ENCODE data around the gene POLD1. TPM values are rescaled to one million over a fixed set of nuclear protein-coding genes. Genes with fewer than 3 reads are reported as not detected.
A peak's percentile ranks its signal among the peaks of the same experiment; 100 is the strongest.
"Not testable (repeated sequence)": the region's sequence is repeated elsewhere in the genome, so short reads cannot be mapped to it uniquely, and the experiment has no call there.

POLD1 gene
- total RNA-seq, 1 donor from 2014 or later: 10.6 TPM

DNA sequence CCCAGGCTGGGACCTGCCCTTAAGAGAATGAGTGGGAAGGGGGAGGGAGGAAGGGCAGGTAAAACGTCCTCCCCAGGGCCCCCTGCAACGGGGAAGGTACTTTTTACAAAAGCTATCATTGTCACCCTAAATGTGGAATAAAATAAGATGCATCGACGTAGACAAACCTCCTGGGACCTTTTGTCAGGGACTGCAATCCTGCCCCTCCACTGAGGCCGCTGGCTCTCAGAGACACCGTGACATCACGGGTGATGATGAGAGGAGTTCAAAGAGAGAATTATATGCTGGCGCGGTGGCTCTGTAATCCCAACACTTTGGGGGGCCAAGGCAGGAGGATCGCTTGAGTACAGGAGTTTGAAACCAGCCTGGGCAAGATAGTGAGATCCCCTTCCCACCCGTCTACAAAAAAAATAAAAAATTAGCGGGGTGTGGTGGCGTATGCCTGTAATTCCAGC is 46.8 kb downstream of the POLD1 start:
- intact Hi-C loops (cut with micrococcal nuclease): no loop called here
- no peak for DNase-seq
- no peak for ATAC-seq

DNA sequence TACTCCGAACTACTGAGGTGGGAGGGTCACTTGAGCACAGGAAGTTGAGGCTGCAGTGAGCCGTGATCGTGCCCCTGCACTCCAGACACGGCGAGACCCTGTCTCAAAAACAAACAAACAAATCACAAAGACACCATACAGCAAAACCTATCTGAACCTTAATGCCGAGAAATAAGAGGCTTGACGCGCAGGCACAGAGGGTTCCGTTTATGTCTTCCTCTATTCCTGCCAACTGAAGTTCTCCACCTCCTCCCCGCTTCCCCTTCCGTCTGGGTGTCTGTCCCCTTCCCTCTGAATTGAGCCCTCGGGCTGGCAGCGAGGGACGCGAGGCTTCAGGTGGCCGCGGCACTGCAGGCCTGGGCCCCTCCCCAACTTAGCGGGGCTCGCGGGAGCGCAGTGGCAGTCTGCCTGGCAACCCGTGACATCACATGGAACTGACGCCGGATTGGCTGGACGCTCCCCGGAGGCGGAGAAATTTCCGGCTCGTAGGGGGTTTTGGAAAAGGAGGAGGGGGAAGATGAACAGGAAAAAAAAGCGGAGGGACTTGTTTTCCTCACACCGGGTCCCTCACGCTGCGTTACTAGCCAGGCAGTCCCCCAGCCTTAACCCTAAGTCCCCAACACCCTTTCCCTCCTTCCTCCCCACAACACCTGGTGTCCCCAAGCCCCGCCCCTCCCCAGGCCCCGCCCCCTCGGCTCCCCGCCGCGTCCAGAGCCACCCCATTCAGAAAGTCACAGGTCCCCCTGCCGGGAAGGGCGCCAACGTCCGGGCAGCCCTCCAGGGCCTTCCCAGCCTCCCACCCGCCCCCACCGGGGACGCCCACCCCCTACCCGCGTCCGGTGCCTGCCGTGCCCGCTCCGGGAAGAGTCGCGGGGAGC is 47.4 kb downstream of the POLD1 start:
- intact Hi-C loops (cut with micrococcal nuclease): no loop called here
- DNase-seq (peak; percentile 90), ATAC-seq (peak; percentile 94)

DNA sequence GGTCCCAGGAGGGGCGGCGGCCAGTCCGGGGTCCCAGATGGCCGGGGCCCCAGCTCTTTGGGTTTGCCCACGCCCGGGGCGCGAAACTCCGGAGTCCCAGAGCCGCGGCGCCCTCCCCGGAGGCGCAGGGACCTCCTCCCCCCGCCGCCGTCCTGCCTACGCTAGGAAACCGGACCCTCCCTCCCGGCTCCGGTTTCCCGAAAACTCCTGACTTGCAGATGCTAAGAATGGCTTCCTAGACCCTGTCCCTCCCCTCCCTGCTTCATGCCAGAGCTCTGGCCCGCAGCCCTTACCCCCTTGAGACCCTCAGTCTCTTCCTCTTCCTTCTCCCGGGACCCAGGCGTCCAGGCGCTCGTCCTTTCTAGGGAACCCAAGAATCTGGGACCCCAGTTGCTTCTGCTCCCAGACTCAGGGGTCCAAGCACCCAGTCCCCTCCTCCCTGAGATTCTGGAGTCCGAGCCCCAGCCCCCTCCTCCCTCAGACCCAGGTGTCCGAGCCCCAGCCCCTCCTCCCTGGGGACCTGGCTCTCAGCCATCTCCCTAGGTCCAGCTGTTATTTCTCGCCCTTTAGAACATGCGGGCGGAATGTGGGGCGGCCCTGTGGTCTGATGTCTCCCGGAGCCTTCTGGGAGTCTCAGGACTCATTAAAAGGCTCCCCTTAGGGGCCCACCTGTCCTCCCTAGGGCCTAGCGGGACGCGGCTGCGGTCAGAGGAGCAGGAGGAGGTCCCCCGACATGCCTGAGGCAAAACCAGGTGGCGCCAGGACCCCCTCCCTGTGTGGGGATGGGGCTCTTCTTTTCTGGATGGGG is 48.3 kb downstream of the POLD1 start, which contains the start of gene MYBPC2:
Gene MYBPC2 (plus strand): TSS at position 672 of the 808 bp plus-strand sequence. CDS start 62 bp downstream, at position 734.
- DNase-seq (no peak), ATAC-seq (peak; percentile 3)
- intact Hi-C loops (cut with micrococcal nuclease): no loop called here

DNA sequence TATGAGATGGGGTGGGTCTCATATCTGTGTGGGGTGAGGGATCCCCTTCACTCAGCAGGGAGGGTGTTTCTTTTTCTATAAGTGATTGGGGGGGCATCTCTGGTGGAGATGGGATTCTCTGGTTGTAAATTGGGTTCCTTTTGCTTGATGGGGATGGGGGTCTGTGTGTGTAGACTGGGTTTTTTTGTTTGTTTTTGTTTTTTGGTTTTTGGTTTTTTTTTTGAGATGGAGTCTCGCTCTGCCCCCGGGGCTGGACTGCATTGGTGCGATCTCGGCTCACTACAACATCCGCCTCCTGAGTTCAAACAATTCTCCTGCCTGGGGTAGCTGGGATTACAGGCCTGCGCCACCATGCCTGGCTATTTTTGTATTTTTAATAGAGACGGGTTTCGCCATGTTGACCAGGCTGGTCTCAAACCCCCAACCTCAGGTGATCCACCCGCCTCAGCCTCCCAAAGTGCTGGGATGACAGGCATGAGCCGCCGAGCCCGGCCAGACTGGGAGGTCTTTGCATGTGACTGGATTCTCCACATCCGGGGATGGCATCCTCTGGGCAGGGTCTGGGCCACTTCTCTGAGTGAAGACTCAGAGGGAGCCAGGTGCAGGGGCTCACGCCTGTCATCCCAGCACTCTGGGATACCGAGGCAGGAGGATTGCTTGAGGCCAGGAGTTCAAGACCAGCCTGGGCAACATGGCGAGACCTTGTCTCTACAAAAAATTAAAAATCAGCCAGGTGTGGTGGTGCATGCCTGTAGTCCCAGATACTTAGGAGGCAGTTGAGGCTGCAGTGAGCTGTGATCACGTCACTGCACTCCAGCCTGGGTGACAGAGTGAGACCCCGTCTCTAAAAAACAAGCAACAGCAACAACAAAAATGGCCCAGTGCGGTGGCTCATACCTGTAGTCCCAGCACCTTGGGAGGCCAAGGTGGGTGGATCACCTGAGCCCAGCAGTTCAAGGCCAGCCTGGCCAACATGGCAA is 49.3 kb downstream of the POLD1 start:
- ATAC-seq (no peak), DNase-seq (no peak)
- intact Hi-C loops (cut with micrococcal nuclease): no loop called here

DNA sequence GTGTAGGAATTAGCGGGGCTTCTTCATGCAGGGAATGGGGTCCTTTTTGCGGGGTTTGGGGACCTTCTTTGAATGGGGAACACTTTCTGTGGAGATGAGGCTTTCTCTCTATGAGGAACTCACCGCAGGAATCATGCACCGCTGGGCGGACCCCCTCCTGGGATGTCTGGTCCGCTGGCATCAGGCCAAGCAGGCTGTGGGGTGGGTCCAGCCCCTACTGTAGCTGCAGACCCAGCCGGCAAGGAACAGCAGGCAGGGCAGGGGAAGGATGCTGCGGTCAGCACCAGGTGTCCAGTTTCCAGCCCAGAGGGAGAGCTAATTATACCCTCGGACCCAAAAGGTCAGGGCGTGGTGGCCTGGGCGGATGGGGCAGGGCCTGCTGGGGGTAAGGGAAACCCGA is 50.4 kb downstream of the POLD1 start:
- no peak for DNase-seq
- ATAC-seq: no peak
- intact Hi-C loops (cut with micrococcal nuclease): no loop called here

DNA sequence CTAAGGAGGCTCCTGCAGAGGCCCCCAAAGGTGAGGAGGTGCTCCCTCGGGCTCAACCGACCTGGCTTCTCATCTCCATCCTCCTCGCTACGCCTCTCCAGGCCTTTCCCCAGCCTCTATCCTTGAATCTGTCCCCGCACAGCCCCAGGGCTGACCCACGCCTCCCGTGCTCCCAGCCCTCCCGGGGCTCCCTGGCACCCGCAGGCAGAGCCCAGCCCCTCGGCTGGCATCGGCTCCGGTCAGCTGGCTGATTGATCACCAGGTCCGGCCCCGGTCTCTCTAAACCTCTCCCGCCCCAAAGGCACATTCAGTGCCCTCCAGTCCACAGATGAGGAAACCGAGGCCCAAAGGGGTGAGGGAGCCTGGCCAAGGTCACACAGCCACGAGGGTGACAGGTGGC is 51.1 kb downstream of the POLD1 start:
- DNase-seq (no peak), ATAC-seq (no peak)
- intact Hi-C loops (cut with micrococcal nuclease): no loop called here

DNA sequence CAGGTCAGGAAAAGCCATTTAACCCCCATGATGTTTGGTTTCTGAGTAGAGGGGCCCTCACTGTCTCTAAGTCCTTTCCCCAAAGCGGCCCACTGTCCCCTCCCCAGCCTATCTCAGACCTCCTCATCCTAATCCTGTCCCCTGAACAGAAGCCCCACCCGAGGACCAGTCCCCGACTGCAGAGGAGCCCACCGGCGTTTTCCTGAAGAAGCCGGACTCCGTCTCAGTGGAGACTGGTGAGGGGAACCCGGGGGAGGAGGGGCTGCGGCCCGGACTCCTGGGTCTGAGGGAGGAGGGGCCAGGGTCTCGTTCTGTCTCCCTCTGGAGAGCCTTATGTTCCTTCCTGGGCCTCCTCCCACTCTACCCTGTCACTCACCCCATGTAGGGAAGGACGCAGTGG is 51.5 kb downstream of the POLD1 start:
- DNase-seq (no peak), ATAC-seq (no peak)
- intact Hi-C loops (cut with micrococcal nuclease): no loop called here

DNA sequence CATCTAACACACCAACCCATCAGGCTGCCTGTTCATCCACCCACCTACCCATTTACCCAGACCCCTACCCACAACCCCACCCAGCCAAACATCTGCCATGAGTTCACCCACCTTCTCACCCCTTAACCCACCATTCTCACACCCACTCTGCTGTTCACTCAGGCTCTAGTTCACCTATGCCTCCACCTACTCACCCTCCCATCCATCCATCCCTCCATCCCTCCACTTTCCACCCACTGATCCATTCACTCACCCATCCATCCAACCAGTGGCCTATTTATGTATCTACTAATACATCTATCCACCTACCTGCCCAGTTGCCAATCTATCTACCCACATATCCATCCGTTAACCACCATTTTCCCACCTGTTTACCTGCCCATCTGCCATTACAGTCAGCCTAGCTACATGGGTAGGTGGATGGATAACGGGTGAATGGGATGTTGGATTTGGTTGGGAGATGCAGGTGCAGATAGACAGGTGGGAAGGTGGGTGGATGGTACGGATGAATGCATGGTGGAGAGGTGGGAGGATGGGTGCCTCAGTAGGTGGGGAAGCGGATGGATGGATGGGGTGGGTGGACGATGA is 53.8 kb downstream of the POLD1 start:
- intact Hi-C loops (cut with micrococcal nuclease): no loop called here
- DNase-seq (no peak), ATAC-seq (no peak)

DNA sequence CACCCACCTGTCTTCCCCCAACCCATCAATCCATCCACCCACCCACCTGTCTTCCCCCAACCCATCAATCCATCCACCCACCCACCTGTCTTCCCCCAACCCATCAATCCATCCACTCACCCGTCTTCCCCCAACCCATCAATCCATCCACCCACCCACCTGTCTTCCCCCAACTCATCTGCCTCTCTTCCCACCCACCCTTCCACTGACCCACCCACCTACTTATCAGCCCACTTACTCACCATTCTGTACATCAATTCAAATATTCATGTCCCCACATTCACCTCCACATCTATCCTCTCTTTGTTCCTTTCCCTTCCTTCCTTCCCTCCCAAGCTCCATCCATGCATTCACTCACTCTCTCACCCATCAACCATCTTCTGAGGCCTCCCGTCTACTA is 55.0 kb downstream of the POLD1 start:
- ATAC-seq; intact Hi-C loops (cut with micrococcal nuclease); DNase-seq: not testable (repeated sequence)

DNA sequence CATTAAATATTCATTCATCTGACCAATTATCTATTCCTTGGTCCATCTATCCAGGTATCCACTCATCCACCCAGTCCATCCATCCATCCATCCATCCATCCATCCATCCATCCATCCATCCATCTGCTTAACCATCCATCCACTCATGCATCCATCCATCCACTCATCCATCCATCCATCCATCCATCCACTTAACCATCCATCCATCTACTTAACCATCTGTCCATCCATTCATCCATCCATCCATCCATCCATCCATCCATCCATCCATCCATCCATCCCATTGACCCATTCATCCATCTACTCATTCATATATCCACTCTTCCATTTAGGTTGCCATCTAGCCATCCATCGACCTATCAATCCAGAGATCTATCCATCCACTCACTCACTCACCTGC is 59.9 kb downstream of the POLD1 start:
- ATAC-seq (no peak), DNase-seq (no peak)
- intact Hi-C loops (cut with micrococcal nuclease): no loop called here

DNA sequence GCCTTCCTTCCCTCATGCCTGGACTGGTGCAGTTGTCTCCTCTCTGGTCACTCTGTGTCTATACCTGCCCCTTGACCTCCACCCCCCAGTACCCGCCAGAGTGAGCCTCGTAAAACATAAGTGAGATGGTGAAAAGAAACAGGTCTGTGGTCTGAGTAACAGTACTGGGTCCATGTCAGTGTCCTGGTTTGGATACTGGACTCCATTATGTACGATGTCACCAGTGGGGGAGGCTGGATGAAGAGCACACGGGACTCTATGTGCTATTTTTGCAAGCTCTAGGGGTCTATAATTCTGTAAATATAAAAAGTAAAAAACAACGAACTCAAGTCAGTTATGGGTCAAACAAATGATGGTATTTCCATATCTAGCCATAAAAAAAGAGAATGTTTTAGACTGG is 62.9 kb downstream of the POLD1 start:
- DNase-seq: no peak
- ATAC-seq: no peak
- intact Hi-C loops (cut with micrococcal nuclease): no loop called here

DNA sequence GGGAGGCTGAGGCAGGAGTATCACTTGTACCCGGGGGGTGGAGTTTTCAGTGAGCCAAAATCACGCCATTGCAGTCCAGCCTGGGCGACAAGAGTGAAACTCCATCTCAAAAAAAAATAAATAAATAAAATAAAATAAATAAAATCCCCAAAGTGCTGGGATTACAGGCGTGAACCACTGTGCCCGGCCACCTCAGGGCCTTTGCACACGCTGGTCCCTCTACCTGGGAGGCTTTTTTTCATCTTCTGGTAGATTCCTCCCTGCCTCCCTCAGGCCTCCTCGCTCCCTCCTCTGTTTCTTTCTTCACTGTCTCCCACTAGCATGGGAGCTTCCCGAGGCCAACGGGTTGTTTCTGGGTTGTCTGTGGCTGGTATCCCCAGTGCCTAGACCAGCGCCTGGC is 63.6 kb downstream of the POLD1 start:
- no peak for ATAC-seq
- DNase-seq: no peak
- intact Hi-C loops (cut with micrococcal nuclease): no loop called here

DNA sequence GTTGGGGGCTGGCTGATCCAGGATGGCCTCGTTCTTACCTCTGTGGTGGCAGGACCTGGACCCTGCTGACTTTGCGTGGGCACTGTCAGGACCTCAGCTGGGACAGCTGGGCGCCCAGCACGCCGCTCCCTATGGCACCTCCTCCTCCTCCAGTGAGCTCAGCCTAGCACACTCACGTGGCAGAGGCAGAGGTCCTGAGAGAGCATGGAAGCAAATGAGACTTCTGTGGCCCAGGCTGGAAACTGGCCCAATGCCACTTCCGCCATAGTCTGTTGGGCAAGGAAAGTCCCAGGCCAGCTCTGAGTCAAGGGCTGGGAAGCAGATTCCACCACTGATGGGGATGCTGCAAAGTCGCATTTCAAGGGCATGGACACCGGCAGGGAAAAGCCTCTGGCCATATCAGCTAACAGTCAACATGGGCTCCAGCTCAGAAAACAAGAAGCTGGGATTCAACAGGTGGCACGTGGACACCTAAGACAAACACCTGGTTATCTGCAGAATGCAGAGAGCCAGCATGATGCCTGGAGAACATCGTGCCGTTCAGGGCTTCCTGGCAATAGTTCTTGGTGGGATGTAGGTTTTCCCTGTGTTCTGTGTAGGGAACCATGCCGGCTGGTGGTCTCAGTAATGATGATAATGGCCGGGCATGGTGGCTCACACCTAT is 65.2 kb downstream of the POLD1 start:
- no peak for DNase-seq
- intact Hi-C loops (cut with micrococcal nuclease): no loop called here
- ATAC-seq: no peak

DNA sequence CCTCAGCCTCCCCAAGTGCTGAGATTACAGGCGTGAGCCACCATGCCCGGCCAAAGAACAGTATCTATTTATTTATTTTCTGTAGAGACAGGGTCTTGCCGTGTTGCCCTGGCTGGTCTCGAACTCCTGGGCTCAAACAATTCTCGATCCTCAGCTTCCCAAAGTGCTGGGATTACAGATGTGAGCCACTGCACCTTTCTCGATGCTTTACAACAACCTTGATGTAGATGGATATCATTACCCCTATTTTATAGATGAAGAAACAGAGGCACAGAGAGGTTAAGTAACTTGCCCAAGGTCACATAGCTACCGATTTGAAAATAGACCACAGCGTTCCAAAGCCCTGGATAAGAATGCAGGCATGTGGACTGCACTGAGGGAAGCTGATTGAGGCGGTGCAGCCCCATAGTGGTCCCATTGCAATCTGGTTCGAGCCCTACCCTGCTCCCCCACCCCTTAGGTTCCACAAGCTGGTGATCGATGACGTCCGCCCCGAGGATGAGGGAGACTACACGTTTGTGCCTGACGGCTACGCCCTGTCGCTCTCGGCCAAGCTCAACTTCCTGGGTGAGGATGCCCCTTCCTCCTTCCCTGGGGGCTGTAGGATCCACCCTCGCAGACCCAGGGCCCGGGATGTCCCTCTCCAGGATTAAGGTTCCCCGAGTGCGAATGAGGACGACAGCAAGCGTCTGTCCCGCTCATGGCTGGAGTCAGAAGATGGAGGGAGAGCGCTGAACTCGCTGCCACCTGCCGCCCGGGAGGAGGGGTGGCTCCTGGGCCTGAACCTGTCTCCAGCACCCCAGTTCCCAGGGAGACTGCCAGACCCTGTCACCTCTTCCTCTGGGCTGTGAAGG is 66.4 kb downstream of the POLD1 start:
- DNase-seq: no peak
- ATAC-seq: no peak
- intact Hi-C loops (cut with micrococcal nuclease): no loop called here

DNA sequence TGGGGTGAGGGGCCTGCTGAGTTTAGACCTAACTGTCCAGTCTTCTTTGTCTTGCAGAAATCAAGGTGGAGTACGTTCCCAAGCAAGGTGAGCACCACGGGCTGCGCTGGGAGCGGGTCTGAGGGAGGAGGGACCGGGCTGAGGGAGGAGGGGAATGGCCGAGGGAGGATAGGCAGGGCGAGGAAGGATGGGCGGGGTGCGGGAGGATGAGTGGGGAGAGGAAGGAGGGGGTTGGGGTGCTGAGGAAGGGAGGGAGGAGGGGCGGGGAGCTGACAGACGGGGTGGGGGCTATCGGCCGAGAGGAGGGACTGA is 67.0 kb downstream of the POLD1 start:
- DNase-seq (no peak), ATAC-seq (no peak)
- intact Hi-C loops (cut with micrococcal nuclease): no loop called here

DNA sequence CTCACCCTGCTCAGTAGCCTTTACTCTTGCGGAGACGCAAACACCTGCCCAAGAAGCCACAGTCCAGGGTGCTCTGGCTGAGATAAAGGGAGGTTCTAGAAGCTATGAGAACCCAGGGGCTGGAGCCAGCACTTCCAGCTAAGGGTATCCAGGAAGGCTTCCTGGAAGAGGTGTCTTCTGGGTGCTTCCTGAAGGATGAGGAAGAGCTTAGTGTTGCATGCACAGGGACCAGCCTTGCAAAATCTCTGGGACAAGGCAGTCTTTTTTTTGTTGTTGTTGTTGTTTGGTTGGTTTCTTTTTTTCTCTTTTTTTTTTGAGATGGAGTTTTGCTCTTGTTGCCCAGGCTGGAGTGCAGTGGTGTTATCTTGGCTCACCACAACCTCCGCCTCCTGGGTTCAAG is 69.1 kb downstream of the POLD1 start:
- DNase-seq (no peak), ATAC-seq (no peak)
- intact Hi-C loops (cut with micrococcal nuclease): no loop called here

DNA sequence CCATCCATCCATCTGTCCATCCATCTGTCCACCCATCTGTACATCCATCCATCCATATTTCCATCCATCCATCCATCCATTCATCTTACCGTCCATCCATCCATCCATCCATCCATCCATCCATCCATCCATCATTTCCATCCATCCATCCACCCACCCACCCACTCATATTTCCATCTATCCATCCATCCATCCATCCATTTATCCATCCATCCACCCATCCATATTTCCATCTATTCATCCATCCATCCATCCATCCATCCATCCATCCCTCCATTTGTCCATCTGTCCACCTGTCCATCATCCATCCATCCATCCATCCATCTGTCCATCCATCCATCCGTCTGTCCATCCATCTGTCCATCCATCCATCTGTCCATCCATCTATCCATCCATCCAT is 71.8 kb downstream of the POLD1 start:
- no peak for DNase-seq
- no peak for ATAC-seq
- intact Hi-C loops (cut with micrococcal nuclease): no loop called here

DNA sequence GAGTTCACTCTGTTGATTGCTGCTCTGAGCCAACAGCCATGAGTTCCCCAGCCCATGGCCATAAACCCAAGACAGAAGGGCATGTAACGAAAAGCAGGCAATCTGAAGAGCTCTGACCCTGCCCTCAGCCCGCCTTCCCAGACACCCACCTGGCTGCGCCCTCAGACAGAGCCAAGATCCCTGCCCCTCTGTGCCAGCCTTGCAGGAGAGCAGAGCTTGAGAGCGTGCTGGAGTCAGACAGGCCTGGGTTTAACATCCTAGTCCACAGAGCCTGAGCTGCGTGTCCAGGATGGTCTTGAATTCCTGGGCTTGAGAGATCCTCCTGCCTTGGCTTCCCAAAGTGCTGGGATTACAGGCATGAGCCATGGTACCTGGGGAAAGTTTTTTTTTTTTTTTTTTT is 73.2 kb downstream of the POLD1 start:
- DNase-seq (no peak), ATAC-seq (no peak)
- intact Hi-C loops (cut with micrococcal nuclease): no loop called here

Data from left ventricle myocardium superior (tissue), 1 donor.